Kidney epithelial cell (primary cell): Measurements from ENCODE around the gene BNIPL. TPM values are rescaled to one million over a fixed set of nuclear protein-coding genes. Genes with fewer than 3 reads are reported as not detected.

Experiments
- DNase-seq: peaks from one replicate; pipeline ENCODE4 v3.0.0-alpha.2; 2010; ENCODE audit warnings: low read depth
- H3K27me3 ChIP-seq: 2 replicates; pipeline ENCODE4 v1.6.0; 2011; ENCODE audit warnings: low read length; ENCODE audit not compliant: control insufficient read depth, insufficient read depth
- H3K36me3 ChIP-seq: 2 replicates; pipeline ENCODE4 v1.5.1; 2011; ENCODE audit warnings: low read length; ENCODE audit not compliant: control insufficient read depth, insufficient read depth
- H3K4me3 ChIP-seq: 2 replicates; pipeline ENCODE4 v1.5.1; 2011; ENCODE audit warnings: low read depth, mild to moderate bottlenecking, control low read depth, low read length
- CTCF ChIP-seq: IDR thresholded peaks from 2 replicates; pipeline ENCODE4 v1.5.1; 2011; ENCODE audit warnings: mild to moderate bottlenecking, moderate library complexity, low read length, control low read depth, inconsistent platforms; ENCODE audit not compliant: insufficient read depth, poor library complexity, severe bottlenecking
- total RNA-seq: library from RNA; depleted of rRNA; stranded (reverse); fragments of >200 nt; gene quantifications from 2 replicates; pipeline ENCODE4 v1.2.3, GENCODE V29; 2015

BNIPL gene
- total RNA-seq, 1 donor from 2014 or later = 0.17 TPM

- H3K4me3 ChIP-seq = no peak overlapping the region
- H3K27me3 ChIP-seq = no peaks in the 10 kb centered on the region
- TF ChIP-seq CTCF = no peak
- peaks cover 2% of the 10 kb centered on the region for H3K36me3 ChIP-seq
- no peak for DNase-seq
These were observed 34.3 kb upstream of the BNIPL start for GRCh38 chr1:151002051-151002450.

GRCh38 chr1:151002611-151003010 is 33.8 kb upstream of the BNIPL start:
- no peak overlapping the region for H3K4me3 ChIP-seq
- DNase-seq = no peak
- no peaks in the 10 kb centered on the region for H3K27me3 ChIP-seq
- H3K36me3 ChIP-seq = peaks cover 2% of the 10 kb centered on the region
- no peak for TF ChIP-seq CTCF

GRCh38 chr1:151003180-151003579 is 33.2 kb upstream of the BNIPL start:
- H3K27me3 ChIP-seq = no peaks in the 10 kb centered on the region
- TF ChIP-seq CTCF = no peak
- no peak for DNase-seq
- no peak overlapping the region for H3K4me3 ChIP-seq
- H3K36me3 ChIP-seq = no peaks in the 10 kb centered on the region

- TF ChIP-seq CTCF = no peak
- Histone ChIP-seq H3K4me3 (peak overlapping the region; percentile 43), H3K27me3 (no peaks in the 10 kb centered on the region)
These were observed 30.6 kb upstream of the BNIPL start for GRCh38 chr1:151005729-151006319.

GRCh38 chr1:151006327-151007052 is 29.9 kb upstream of the BNIPL start, which contains the start of gene MINDY1:
Gene MINDY1, minus strand, starts transcription at chr1:151006902. Its CDS starts 4,285 bp downstream, at chr1:151002617.
- peak; percentile 64 for TF ChIP-seq CTCF
- H3K27me3 ChIP-seq = no peaks in the 10 kb centered on the region
- peak; percentile 67 for DNase-seq
- H3K36me3 ChIP-seq = no peaks in the 10 kb centered on the region
- peak within 1 kb of the TSS; percentile 43 for H3K4me3 ChIP-seq

More at GRCh38 chr1:151005729-151006319, 30.6 kb upstream of the BNIPL start:
- H3K36me3 ChIP-seq = no peaks in the 10 kb centered on the region
- DNase-seq = no peak
